SKM-1 (cell line): ENCODE data around the gene ANKRD44.

Experiments used
- DNase-seq: peaks from one replicate; lab custom pipeline; 2025; ENCODE audit not compliant: unreplicated experiment; lab: John Stamatoyannopoulos, UW

The ANKRD44 gene

GRCh38 chr2:196967775-196968174, 342.8 kb downstream of the ANKRD44 start:
- no peak for DNase-seq

GRCh38 chr2:196967116-196967515, 343.5 kb downstream of the ANKRD44 start:
- no peak for DNase-seq

GRCh38 chr2:196966061-196966460, 344.5 kb downstream of the ANKRD44 start:
- DNase-seq, result no peak

- no peak for DNase-seq
Measured at GRCh38 chr2:196965651-196966050, 344.9 kb downstream of the ANKRD44 start.

GRCh38 chr2:196963961-196964360, 346.6 kb downstream of the ANKRD44 start:
- no peak for DNase-seq

GRCh38 chr2:196963043-196963442, 347.5 kb downstream of the ANKRD44 start:
- DNase-seq, result no peak

GRCh38 chr2:196962325-196962724, 348.3 kb downstream of the ANKRD44 start:
- no peak for DNase-seq

GRCh38 chr2:196961889-196962288, 348.7 kb downstream of the ANKRD44 start:
- no peak for DNase-seq

- DNase-seq, result no peak
Measured at GRCh38 chr2:196959734-196960338, 350.7 kb downstream of the ANKRD44 start.

- DNase-seq, result no peak
Measured at GRCh38 chr2:196959281-196959680, 351.3 kb downstream of the ANKRD44 start.

- DNase-seq, result no peak
Measured at GRCh38 chr2:196957881-196958525, 352.6 kb downstream of the ANKRD44 start.

GRCh38 chr2:196957442-196957841, 353.1 kb downstream of the ANKRD44 start:
- DNase-seq, result no peak

GRCh38 chr2:196956069-196956468, 354.5 kb downstream of the ANKRD44 start:
- no peak for DNase-seq

GRCh38 chr2:196955036-196955435, 355.5 kb downstream of the ANKRD44 start:
- no peak for DNase-seq

- no peak for DNase-seq
Measured at GRCh38 chr2:196954001-196954400, 356.6 kb downstream of the ANKRD44 start.

- no peak for DNase-seq
Measured at GRCh38 chr2:196952936-196953335, 357.6 kb downstream of the ANKRD44 start.

GRCh38 chr2:196951973-196952372, 358.6 kb downstream of the ANKRD44 start:
- no peak for DNase-seq

GRCh38 chr2:196949116-196949515, 361.5 kb downstream of the ANKRD44 start:
- DNase-seq, result no peak

GRCh38 chr2:196944570-196944969, 366.0 kb downstream of the ANKRD44 start:
- DNase-seq, result no peak

GRCh38 chr2:196941398-196942078, 369.0 kb downstream of the ANKRD44 start:
- DNase-seq, result no peak

- no peak for DNase-seq
Measured at GRCh38 chr2:196939371-196939770, 371.2 kb downstream of the ANKRD44 start.
